Osteocyte (in vitro differentiated cells): Measurements from ENCODE around the gene CYTH1. TPM values are rescaled to one million over a fixed set of nuclear protein-coding genes. Genes with fewer than 3 reads are reported as not detected.

ENCODE experiments used
- DNase-seq: peaks from one replicate; pipeline ENCODE4 v3.0.0; 2021; ENCODE audit warnings: mixed read lengths; ENCODE audit not compliant: unreplicated experiment; ENCODE audit errors: extremely low spot score
- H3K27ac Mint-ChIP-seq: one replicate; pipeline ENCODE4 v1.8.0; 2021; ENCODE audit warnings: mild to moderate bottlenecking, mixed read lengths; ENCODE audit not compliant: unreplicated experiment
- H3K27me3 Mint-ChIP-seq: one replicate; pipeline ENCODE4 v1.8.0; 2021; ENCODE audit warnings: mixed read lengths; ENCODE audit not compliant: unreplicated experiment
- H3K36me3 Mint-ChIP-seq: one replicate; pipeline ENCODE4 v1.8.0; 2021; ENCODE audit warnings: mixed read lengths; ENCODE audit not compliant: unreplicated experiment
- H3K4me1 Mint-ChIP-seq: one replicate; pipeline ENCODE4 v1.8.0; 2021; ENCODE audit warnings: mixed read lengths; ENCODE audit not compliant: unreplicated experiment
- H3K4me3 Mint-ChIP-seq: one replicate; pipeline ENCODE4 v1.8.0; 2021; ENCODE audit warnings: mild to moderate bottlenecking, moderate library complexity, mixed read lengths; ENCODE audit not compliant: unreplicated experiment
- H3K9me3 Mint-ChIP-seq: one replicate; pipeline ENCODE4 v1.8.0; 2021; ENCODE audit warnings: mixed read lengths; ENCODE audit not compliant: unreplicated experiment
- total RNA-seq: library from RNA; stranded (reverse); gene quantifications from 2 replicates; pipeline ENCODE4 v1.2.1, GENCODE V29; 2021
- TF ChIP-seq, protein P1 (sequence below): fragments of 200-600 bp; sonication (generic); IDR thresholded peaks from 2 replicates; pipeline ENCODE4 v1.5.0; 2021; ENCODE audit warnings: antibody characterized with exemption, mild to moderate bottlenecking, moderate library complexity

The CYTH1 gene
- total RNA-seq, 1 donor from 2014 or later = 113 TPM

DNA sequence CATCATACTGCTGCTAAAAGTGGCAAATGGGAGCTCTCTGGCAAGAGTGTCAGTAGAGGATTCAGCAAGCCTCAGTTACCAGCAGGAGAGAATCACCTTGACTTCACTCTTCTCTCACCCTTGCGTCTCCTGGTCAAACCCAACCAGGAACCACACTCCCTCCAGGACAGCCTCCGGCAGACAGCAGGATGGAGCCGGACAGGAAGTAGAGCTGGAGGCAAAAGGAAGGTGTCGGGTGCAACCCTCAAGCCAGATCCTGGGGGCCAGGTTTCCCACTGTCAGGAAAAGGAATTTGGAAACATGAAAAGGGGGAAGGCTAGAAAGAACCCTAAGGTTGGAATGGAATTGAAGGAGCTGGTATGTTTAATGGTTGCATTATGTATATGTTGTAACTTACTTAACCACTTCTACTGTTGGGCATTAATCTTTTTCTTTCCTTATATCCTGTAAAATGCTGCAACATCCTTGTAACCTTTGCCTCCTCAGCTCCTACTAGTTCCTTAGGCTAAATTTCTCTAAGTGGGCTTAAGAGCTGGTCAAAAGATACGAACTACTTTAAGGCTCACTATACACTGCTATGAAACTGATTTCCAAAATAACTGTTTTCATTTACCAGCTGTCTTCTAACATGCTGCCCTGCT, 40.3 kb downstream of the CYTH1 start:
- H3K4me3 Mint-ChIP-seq = no peak overlapping the region
- no peak for DNase-seq
- peaks cover 8% of the 10 kb centered on the region for H3K36me3 Mint-ChIP-seq
- no peak overlapping the region for H3K27ac Mint-ChIP-seq
- TF ChIP-seq, protein P1, sequence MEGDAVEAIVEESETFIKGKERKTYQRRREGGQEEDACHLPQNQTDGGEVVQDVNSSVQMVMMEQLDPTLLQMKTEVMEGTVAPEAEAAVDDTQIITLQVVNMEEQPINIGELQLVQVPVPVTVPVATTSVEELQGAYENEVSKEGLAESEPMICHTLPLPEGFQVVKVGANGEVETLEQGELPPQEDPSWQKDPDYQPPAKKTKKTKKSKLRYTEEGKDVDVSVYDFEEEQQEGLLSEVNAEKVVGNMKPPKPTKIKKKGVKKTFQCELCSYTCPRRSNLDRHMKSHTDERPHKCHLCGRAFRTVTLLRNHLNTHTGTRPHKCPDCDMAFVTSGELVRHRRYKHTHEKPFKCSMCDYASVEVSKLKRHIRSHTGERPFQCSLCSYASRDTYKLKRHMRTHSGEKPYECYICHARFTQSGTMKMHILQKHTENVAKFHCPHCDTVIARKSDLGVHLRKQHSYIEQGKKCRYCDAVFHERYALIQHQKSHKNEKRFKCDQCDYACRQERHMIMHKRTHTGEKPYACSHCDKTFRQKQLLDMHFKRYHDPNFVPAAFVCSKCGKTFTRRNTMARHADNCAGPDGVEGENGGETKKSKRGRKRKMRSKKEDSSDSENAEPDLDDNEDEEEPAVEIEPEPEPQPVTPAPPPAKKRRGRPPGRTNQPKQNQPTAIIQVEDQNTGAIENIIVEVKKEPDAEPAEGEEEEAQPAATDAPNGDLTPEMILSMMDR = no peak
- H3K27me3 Mint-ChIP-seq = no peaks in the 10 kb centered on the region
- H3K9me3 Mint-ChIP-seq = no peaks in the 10 kb centered on the region
- peaks cover 68% of the 10 kb centered on the region for H3K4me1 Mint-ChIP-seq

DNA sequence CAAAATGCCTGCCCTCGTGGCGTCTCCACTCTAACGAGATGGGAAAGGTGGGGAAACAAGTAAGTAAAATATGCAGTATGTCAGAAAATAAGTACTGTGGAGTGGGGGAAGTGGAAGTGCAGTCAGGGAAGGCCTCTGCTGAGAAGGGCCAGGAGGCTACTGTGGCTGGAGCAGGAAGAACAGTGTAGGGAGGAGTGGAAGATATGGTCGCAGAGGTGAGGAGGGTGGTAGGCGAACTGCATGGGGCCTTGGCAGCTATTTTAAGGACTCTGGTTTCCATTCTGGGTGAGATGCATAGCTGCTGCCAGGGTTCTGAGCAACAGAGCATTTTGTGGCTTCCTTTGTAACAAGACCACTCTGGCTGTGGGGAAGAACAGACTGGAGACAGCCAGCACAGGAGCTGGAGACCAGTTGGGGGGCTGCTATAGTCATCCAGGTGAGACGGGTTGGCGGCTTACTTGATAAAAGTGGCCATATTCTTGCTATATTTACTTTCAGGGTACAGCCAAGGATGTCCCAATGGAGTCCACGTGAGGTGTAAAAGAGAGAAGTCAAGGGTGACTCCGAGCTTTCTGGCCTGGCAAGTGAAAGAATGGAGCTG, 42.6 kb downstream of the CYTH1 start:
- TF ChIP-seq, protein P1 = no peak
- Mint-ChIP-seq H3K36me3 (peaks cover 8% of the 10 kb centered on the region), H3K4me1 (peaks cover 71% of the 10 kb centered on the region), H3K4me3 (no peak overlapping the region), H3K27me3 (no peaks in the 10 kb centered on the region), H3K27ac (no peak overlapping the region), H3K9me3 (no peaks in the 10 kb centered on the region)
- no peak for DNase-seq

DNA sequence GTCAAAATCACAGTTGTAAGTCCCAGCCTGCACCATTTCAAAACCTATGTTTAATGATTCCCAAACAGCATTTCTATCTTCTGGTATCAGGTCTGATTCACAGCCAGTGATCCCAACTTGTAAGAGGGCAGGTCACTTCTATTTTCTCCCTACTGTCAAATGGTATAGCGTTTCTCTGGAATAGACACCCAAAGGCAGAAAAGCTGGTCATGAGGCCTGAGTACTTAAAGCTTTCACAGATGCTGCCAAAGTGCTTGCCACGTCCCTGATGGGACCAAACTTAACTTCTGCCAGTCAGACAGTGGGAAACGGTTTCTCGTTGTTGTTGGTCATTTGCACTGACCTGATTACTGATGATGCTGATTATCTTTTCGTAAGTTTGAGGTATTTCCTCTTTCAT, 43.4 kb downstream of the CYTH1 start:
- H3K27me3 Mint-ChIP-seq = no peaks in the 10 kb centered on the region
- no peak for DNase-seq
- H3K4me1 Mint-ChIP-seq = peaks cover 72% of the 10 kb centered on the region
- H3K27ac Mint-ChIP-seq = peak overlapping the region; percentile 5
- H3K4me3 Mint-ChIP-seq = no peak overlapping the region
- TF ChIP-seq, protein P1 = no peak
- no peaks in the 10 kb centered on the region for H3K9me3 Mint-ChIP-seq
- peaks cover 3% of the 10 kb centered on the region for H3K36me3 Mint-ChIP-seq

DNA sequence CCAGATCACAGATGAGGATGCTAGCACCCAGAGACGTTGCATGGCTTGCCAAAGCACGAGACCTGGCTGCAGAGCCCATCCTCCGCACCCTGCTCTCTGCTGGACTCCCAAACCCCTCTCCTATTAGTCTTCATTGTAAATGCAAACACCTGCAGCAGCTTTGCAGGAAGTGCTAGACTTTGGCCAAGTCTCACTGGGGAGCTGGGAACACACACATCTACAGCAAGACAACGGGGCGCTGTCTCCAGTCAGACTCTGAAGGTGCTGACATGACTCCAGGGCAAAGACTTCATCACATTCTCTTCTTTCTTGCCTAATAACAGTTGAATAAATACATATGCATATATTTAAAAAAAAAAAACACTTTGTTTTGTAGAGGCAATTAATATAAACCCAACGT, 43.8 kb downstream of the CYTH1 start:
- TF ChIP-seq, protein P1 = no peak
- Mint-ChIP-seq H3K27ac (no peak overlapping the region), H3K4me1 (peaks cover 74% of the 10 kb centered on the region), H3K9me3 (no peaks in the 10 kb centered on the region), H3K27me3 (no peaks in the 10 kb centered on the region), H3K36me3 (peaks cover 3% of the 10 kb centered on the region), H3K4me3 (no peak overlapping the region)
- DNase-seq = no peak

DNA sequence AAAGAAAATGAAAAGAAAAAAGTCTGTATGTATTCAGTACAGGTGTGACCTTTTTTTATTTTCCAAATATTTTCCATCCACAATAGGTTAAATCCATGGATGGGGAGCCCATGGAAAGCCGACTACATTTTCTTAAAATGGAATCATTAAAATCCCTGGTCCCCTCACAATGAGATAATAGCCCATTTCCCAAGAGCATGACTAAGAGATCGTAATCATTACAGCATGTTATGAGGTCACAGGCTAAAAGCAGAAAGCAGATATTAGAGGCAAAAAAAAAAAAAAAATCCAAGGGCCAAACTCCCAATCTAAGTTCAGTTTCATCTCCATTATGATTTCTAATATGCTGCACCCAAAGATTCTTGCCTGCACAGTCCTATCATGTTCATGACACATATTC, 44.7 kb downstream of the CYTH1 start:
- DNase-seq = no peak
- Mint-ChIP-seq H3K36me3 (peaks cover 3% of the 10 kb centered on the region), H3K4me1 (peaks cover 69% of the 10 kb centered on the region), H3K4me3 (no peak overlapping the region), H3K9me3 (no peaks in the 10 kb centered on the region), H3K27me3 (no peaks in the 10 kb centered on the region), H3K27ac (no peak overlapping the region)
- TF ChIP-seq, protein P1 = no peak
